ENCODE data around the gene PCDHA1. TPM values are rescaled to one million over a fixed set of nuclear protein-coding genes. Genes with fewer than 3 reads are reported as not detected.

The PCDHA1 gene
- total RNA-seq, 1 experiment from 2014 or later = not detected

GRCh38 chr5:141022384-141022783, 236.4 kb downstream of the PCDHA1 start:
- no peak overlapping the region for H3K27ac ChIP-seq (ENCODE audit: low read depth, low read length)
- H3K9me3 ChIP-seq (ENCODE audit: control insufficient read depth in 1 of 2, insufficient read depth in 1 of 2, low read depth in 1 of 2, low read length in 2 of 2) = no peaks in the 10 kb centered on the region
- no peaks in the 10 kb centered on the region for H4K20me1 ChIP-seq (ENCODE audit: insufficient read depth)
- H3K36me3 ChIP-seq (ENCODE audit: control insufficient read depth in 1 of 2, insufficient read depth in 2 of 2, low read length in 2 of 2) = no peaks in the 10 kb centered on the region
- no peak for DNase-seq (ENCODE audit: low read depth, low spot score)
- ChIA-PET CTCF (no interaction called here), POLR2A (no interaction called here), RAD21 (ENCODE audit: low non-redundant PET in 1 of 2, low total read pairs in 2 of 2, uncharacterized antibody in 2 of 2, unreplicated experiment in 2 of 2) (no interaction called here)
- no peaks in the 10 kb centered on the region for H3K27me3 ChIP-seq (ENCODE audit: insufficient read depth, low read length)
- TF ChIP-seq RAD21 (IDR thresholded peaks at IDR 0.05; ENCODE audit: low read depth) (no peak), ZBTB33 (IDR thresholded peaks at IDR 0.05; ENCODE audit: extremely low read depth, insufficient replicate concordance, low read length) (no peak)
- no TSS peak for BruUV-seq (replicated peaks)
- H2AFZ ChIP-seq (ENCODE audit: low read depth, low read length, poor library complexity, severe bottlenecking) = no peak overlapping the region
- no peak overlapping the region for H3K4me2 ChIP-seq (ENCODE audit: low read length)
- H3K79me2 ChIP-seq (ENCODE audit: insufficient read depth, low read length) = no peaks in the 10 kb centered on the region
- no peaks in the 10 kb centered on the region for H3K4me1 ChIP-seq (ENCODE audit: control insufficient read depth in 1 of 2, insufficient read depth in 2 of 2, low read length in 2 of 2)
- ATAC-seq = no peak
- intact Hi-C loops (cut with micrococcal nuclease) = loop anchor here (5.0 kb wide), 2 partner anchors 90 to 295 kb away; no protein-coding TSS in a partner anchor
- H3K4me3 ChIP-seq (replicated peaks in 1 of 2; ENCODE audit: low read depth in 1 of 2, low read length in 2 of 2) = no peak overlapping the region
- no peak overlapping the region for H3K9ac ChIP-seq (ENCODE audit: low read length)
- H3K9me2 ChIP-seq (ENCODE audit: insufficient read depth) = no peaks in the 10 kb centered on the region

- Histone ChIP-seq H3K9me2 (ENCODE audit: insufficient read depth) (no peaks in the 10 kb centered on the region), H3K27ac (ENCODE audit: low read depth, low read length) (no peak overlapping the region), H3K79me2 (ENCODE audit: insufficient read depth, low read length) (no peaks in the 10 kb centered on the region), H4K20me1 (ENCODE audit: insufficient read depth) (no peaks in the 10 kb centered on the region), H3K9ac (ENCODE audit: low read length) (no peak overlapping the region), H3K4me2 (ENCODE audit: low read length) (no peak overlapping the region), H3K9me3 (ENCODE audit: control insufficient read depth in 1 of 2, insufficient read depth in 1 of 2, low read depth in 1 of 2, low read length in 2 of 2) (no peaks in the 10 kb centered on the region), H3K36me3 (ENCODE audit: control insufficient read depth in 1 of 2, insufficient read depth in 2 of 2, low read length in 2 of 2) (no peaks in the 10 kb centered on the region), H2AFZ (ENCODE audit: low read depth, low read length, poor library complexity, severe bottlenecking) (no peak overlapping the region), H3K4me3 (replicated peaks in 1 of 2; ENCODE audit: low read depth in 1 of 2, low read length in 2 of 2) (no peak overlapping the region), H3K27me3 (ENCODE audit: insufficient read depth, low read length) (no peaks in the 10 kb centered on the region), H3K4me1 (ENCODE audit: control insufficient read depth in 1 of 2, insufficient read depth in 2 of 2, low read length in 2 of 2) (no peaks in the 10 kb centered on the region)
- BruUV-seq (replicated peaks) = no TSS peak
- intact Hi-C loops (cut with micrococcal nuclease) = no loop called here
- CTCF ChIA-PET = no interaction called here
- ATAC-seq (no peak), DNase-seq (ENCODE audit: low read depth, low spot score) (no peak)
- RAD21 ChIA-PET (ENCODE audit: low non-redundant PET in 1 of 2, low total read pairs in 2 of 2, uncharacterized antibody in 2 of 2, unreplicated experiment in 2 of 2) = no interaction called here
- POLR2A ChIA-PET = no interaction called here
- TF ChIP-seq POLR2A (IDR thresholded peaks at IDR 0.05; ENCODE audit: borderline replicate concordance, extremely low read depth, insufficient read depth, insufficient read length) (no peak), RAD21 (IDR thresholded peaks at IDR 0.05; ENCODE audit: low read depth) (no peak), EZH2 (IDR thresholded peaks at IDR 0.05) (no peak), SP1 (IDR thresholded peaks at IDR 0.05; ENCODE audit: low read depth) (no peak), ZBTB33 (IDR thresholded peaks at IDR 0.05; ENCODE audit: extremely low read depth, insufficient replicate concordance, low read length) (no peak), REST (IDR thresholded peaks at IDR 0.05; ENCODE audit: low read depth) (no peak), MAX (IDR thresholded peaks at IDR 0.05) (no peak), JUND (IDR thresholded peaks at IDR 0.05) (no peak), TCF7L2 (IDR thresholded peaks at IDR 0.05; ENCODE audit: borderline replicate concordance, extremely low read depth, insufficient read depth, insufficient read length) (no peak), CBX3 (IDR thresholded peaks at IDR 0.05; ENCODE audit: low read depth) (no peak), ATF3 (IDR thresholded peaks at IDR 0.05) (no peak), POLR2AphosphoS5 (IDR thresholded peaks at IDR 0.05; ENCODE audit: low read depth, low read length) (no peak), EGR1 (IDR thresholded peaks at IDR 0.05; ENCODE audit: low read depth) (no peak)
Measured at GRCh38 chr5:141031006-141031405, 245.1 kb downstream of the PCDHA1 start.

Data from HCT116 (cell line).